K562 (cell line): ENCODE results near the gene CEP250. TPM values are rescaled to one million over a fixed set of nuclear protein-coding genes. Genes with fewer than 3 reads are reported as not detected.

ENCODE experiments used
- CREB1 ChIP-seq, 2 experiments: sonication (generic) in 1 of 2; formaldehyde crosslinking in 1 of 2; IDR thresholded peaks; 2 replicates each; pipeline versions ENCODE4 v1.6.1 to v1.8.0; 2012 to 2022; ENCODE audit warnings: inconsistent platforms in 1 of 2, mild to moderate bottlenecking in 1 of 2, missing genetic modification reagents in 1 of 2, moderate library complexity in 1 of 2
- CTBP1 ChIP-seq: fragments of 450-650 bp; IDR thresholded peaks from 2 replicates; pipeline ENCODE4 v1.6.1; 2016; ENCODE audit warnings: borderline replicate concordance
- NR2F6 ChIP-seq: fragments of 450-650 bp; formaldehyde crosslinking; IDR thresholded peaks from 2 replicates; pipeline ENCODE4 v1.4.0; 2020; ENCODE audit warnings: mild to moderate bottlenecking
- PHB ChIP-seq: fragments of 250-450 bp; sonication (Bioruptor Pico); IDR thresholded peaks from 2 replicates; pipeline ENCODE4 v1.5.0; 2021
- POLR2H ChIP-seq: IDR thresholded peaks from 2 replicates; pipeline ENCODE4 v1.6.1; 2016; ENCODE audit warnings: missing genetic modification characterization, low read depth, mild to moderate bottlenecking, control low read depth, missing compliant biosample characterization, moderate library complexity
- PTBP1 ChIP-seq: fragments of 200-400 bp; formaldehyde crosslinking; IDR thresholded peaks from 2 replicates; pipeline ENCODE4 v1.6.1; 2017; ENCODE audit warnings: low read depth, low read length
- SNRNP70 ChIP-seq: fragments of 200-400 bp; formaldehyde crosslinking; optimal IDR thresholded peaks from 2 replicates; pipeline ENCODE3; 2017; ENCODE audit warnings: low read depth, low read length
- ZBTB8A ChIP-seq: fragments of 450-650 bp; IDR thresholded peaks from 2 replicates; pipeline ENCODE4 v1.6.1; 2018; ENCODE audit warnings: mild to moderate bottlenecking, moderate library complexity; ENCODE audit not compliant: partially characterized antibody
- polyA plus RNA-seq, 8 experiments: library from polyadenylated mRNA; depleted of rRNA in 4 of 8; stranded (reverse) in 5 of 8; unstranded in 3 of 8; fragments of >200 nt; fragmentation: Nextera tagmentation in 2 of 8; fragmentation: Illumina TruSeq in 1 of 8; extraction: Ambion mirVana in 2 of 8; extraction: Trizol in 1 of 8; gene quantifications; 2 replicates each; pipeline versions ENCODE4 v1.2.1 to v1.2.3, GENCODE V29; 2011 to 2014; ENCODE audit warnings: inconsistent platforms in 1 of 8, missing spikeins in 1 of 8
- total RNA-seq, 7 experiments: library from RNA; depleted of rRNA in 6 of 7; stranded (reverse); fragments of >200 nt in 6 of 7; fragmentation: Illumina TruSeq in 2 of 7; extraction: Trizol in 2 of 7; gene quantifications; 2 replicates each; pipeline versions ENCODE4 v1.2.1 to v1.2.3, GENCODE V29; 2011 to 2021; ENCODE audit warnings: low replicate concordance in 1 of 7
- TF ChIP-seq, protein P1 (sequence below): fragments of 450-650 bp; IDR thresholded peaks from 2 replicates; pipeline ENCODE4 v1.6.1; 2016; ENCODE audit warnings: mild to moderate bottlenecking, moderate library complexity
- TF ChIP-seq, protein P2 (sequence below), 2 experiments: IDR thresholded peaks; 2 replicates each; pipeline ENCODE4 v1.6.1; 2011; ENCODE audit warnings: borderline replicate concordance in 1 of 2, control low read depth in 1 of 2, low read depth in 1 of 2, low read length in 1 of 2, mild to moderate bottlenecking in 1 of 2, mixed read lengths in 1 of 2, moderate library complexity in 1 of 2; ENCODE audit not compliant: insufficient read depth in 1 of 2, insufficient read length in 1 of 2, poor library complexity in 1 of 2, severe bottlenecking in 1 of 2; ENCODE audit errors: extremely low read depth in 1 of 2
- TF ChIP-seq, protein P3 (sequence below): fragments of 250-450 bp; sonication (Bioruptor Pico); IDR thresholded peaks from 2 replicates; pipeline ENCODE4 v1.9.0; 2021; ENCODE audit warnings: mild to moderate bottlenecking, inconsistent platforms

CEP250 gene
- total and polyA plus RNA-seq, 9 of the 15 experiments (the other 6 are each of a cell fraction or from before 2014, with no cell fraction given) = 2.5 to 41.9 (median 20.5) TPM

GRCh38 chr20:35454881-35455609, at the start of gene CEP250 (continued):
- TF ChIP-seq, protein P1, sequence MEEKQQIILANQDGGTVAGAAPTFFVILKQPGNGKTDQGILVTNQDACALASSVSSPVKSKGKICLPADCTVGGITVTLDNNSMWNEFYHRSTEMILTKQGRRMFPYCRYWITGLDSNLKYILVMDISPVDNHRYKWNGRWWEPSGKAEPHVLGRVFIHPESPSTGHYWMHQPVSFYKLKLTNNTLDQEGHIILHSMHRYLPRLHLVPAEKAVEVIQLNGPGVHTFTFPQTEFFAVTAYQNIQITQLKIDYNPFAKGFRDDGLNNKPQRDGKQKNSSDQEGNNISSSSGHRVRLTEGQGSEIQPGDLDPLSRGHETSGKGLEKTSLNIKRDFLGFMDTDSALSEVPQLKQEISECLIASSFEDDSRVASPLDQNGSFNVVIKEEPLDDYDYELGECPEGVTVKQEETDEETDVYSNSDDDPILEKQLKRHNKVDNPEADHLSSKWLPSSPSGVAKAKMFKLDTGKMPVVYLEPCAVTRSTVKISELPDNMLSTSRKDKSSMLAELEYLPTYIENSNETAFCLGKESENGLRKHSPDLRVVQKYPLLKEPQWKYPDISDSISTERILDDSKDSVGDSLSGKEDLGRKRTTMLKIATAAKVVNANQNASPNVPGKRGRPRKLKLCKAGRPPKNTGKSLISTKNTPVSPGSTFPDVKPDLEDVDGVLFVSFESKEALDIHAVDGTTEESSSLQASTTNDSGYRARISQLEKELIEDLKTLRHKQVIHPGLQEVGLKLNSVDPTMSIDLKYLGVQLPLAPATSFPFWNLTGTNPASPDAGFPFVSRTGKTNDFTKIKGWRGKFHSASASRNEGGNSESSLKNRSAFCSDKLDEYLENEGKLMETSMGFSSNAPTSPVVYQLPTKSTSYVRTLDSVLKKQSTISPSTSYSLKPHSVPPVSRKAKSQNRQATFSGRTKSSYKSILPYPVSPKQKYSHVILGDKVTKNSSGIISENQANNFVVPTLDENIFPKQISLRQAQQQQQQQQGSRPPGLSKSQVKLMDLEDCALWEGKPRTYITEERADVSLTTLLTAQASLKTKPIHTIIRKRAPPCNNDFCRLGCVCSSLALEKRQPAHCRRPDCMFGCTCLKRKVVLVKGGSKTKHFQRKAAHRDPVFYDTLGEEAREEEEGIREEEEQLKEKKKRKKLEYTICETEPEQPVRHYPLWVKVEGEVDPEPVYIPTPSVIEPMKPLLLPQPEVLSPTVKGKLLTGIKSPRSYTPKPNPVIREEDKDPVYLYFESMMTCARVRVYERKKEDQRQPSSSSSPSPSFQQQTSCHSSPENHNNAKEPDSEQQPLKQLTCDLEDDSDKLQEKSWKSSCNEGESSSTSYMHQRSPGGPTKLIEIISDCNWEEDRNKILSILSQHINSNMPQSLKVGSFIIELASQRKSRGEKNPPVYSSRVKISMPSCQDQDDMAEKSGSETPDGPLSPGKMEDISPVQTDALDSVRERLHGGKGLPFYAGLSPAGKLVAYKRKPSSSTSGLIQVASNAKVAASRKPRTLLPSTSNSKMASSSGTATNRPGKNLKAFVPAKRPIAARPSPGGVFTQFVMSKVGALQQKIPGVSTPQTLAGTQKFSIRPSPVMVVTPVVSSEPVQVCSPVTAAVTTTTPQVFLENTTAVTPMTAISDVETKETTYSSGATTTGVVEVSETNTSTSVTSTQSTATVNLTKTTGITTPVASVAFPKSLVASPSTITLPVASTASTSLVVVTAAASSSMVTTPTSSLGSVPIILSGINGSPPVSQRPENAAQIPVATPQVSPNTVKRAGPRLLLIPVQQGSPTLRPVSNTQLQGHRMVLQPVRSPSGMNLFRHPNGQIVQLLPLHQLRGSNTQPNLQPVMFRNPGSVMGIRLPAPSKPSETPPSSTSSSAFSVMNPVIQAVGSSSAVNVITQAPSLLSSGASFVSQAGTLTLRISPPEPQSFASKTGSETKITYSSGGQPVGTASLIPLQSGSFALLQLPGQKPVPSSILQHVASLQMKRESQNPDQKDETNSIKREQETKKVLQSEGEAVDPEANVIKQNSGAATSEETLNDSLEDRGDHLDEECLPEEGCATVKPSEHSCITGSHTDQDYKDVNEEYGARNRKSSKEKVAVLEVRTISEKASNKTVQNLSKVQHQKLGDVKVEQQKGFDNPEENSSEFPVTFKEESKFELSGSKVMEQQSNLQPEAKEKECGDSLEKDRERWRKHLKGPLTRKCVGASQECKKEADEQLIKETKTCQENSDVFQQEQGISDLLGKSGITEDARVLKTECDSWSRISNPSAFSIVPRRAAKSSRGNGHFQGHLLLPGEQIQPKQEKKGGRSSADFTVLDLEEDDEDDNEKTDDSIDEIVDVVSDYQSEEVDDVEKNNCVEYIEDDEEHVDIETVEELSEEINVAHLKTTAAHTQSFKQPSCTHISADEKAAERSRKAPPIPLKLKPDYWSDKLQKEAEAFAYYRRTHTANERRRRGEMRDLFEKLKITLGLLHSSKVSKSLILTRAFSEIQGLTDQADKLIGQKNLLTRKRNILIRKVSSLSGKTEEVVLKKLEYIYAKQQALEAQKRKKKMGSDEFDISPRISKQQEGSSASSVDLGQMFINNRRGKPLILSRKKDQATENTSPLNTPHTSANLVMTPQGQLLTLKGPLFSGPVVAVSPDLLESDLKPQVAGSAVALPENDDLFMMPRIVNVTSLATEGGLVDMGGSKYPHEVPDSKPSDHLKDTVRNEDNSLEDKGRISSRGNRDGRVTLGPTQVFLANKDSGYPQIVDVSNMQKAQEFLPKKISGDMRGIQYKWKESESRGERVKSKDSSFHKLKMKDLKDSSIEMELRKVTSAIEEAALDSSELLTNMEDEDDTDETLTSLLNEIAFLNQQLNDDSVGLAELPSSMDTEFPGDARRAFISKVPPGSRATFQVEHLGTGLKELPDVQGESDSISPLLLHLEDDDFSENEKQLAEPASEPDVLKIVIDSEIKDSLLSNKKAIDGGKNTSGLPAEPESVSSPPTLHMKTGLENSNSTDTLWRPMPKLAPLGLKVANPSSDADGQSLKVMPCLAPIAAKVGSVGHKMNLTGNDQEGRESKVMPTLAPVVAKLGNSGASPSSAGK = peak; percentile 61; the same call in 1 of the 2 replicates
- TF ChIP-seq NR2F6 = no peak
- TF ChIP-seq SNRNP70 = no peak
- TF ChIP-seq PTBP1 = 0 out of 2 replicates have a peak, but pooled peaks have one; percentile 17
- no peak for TF ChIP-seq PHB
- TF ChIP-seq ZBTB8A = no peak
- TF ChIP-seq, protein P2, sequence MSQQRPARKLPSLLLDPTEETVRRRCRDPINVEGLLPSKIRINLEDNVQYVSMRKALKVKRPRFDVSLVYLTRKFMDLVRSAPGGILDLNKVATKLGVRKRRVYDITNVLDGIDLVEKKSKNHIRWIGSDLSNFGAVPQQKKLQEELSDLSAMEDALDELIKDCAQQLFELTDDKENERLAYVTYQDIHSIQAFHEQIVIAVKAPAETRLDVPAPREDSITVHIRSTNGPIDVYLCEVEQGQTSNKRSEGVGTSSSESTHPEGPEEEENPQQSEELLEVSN (IDR thresholded peaks at IDR 0.05; ENCODE audit: borderline replicate concordance in 1 of 2, extremely low read depth in 1 of 2, insufficient read depth in 1 of 2, insufficient read length in 1 of 2, low read depth in 1 of 2, low read length in 1 of 2, poor library complexity in 1 of 2, severe bottlenecking in 1 of 2) = peak; percentile 31 to 51
- TF ChIP-seq CTBP1 = peak; percentile 43; the same call in 1 of the 2 replicates
- TF ChIP-seq, protein P3, sequence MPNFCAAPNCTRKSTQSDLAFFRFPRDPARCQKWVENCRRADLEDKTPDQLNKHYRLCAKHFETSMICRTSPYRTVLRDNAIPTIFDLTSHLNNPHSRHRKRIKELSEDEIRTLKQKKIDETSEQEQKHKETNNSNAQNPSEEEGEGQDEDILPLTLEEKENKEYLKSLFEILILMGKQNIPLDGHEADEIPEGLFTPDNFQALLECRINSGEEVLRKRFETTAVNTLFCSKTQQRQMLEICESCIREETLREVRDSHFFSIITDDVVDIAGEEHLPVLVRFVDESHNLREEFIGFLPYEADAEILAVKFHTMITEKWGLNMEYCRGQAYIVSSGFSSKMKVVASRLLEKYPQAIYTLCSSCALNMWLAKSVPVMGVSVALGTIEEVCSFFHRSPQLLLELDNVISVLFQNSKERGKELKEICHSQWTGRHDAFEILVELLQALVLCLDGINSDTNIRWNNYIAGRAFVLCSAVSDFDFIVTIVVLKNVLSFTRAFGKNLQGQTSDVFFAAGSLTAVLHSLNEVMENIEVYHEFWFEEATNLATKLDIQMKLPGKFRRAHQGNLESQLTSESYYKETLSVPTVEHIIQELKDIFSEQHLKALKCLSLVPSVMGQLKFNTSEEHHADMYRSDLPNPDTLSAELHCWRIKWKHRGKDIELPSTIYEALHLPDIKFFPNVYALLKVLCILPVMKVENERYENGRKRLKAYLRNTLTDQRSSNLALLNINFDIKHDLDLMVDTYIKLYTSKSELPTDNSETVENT = peak; percentile 84
- peak; percentile 50 for TF ChIP-seq POLR2H (tag)
- TF ChIP-seq CREB1 (IDR thresholded peaks at IDR 0.05) = 0 out of 2 replicates have a peak, but pooled peaks have one; percentile 1
- TF ChIP-seq CREB1 (CRISPR knock-in tag; IDR thresholded peaks at IDR 0.05) = 0 out of 2 replicates have a peak, but pooled peaks have one; percentile 5
